ENCODE results near the gene PTPN11.

DNA sequence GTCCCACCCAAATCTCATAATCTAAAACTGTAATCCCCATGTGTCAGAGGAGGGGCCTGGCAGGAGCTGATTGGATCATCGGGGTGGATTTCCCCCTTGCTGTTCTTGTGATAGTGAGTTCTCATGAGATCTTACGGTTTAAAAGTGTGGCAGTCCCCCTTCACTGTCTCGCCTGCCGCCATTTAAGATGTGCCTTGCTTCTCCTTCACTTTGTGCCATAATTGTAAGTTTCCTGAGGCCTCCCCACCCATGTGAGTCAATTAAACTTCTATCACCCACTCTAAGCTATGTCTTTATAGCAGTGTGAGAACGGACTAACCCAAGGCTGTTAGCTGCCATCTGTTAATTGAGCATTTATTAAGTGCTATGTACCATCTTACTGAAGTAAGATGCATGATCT is 105.1 kb downstream of the PTPN11 start:
- TF ChIP-seq, protein P1, sequence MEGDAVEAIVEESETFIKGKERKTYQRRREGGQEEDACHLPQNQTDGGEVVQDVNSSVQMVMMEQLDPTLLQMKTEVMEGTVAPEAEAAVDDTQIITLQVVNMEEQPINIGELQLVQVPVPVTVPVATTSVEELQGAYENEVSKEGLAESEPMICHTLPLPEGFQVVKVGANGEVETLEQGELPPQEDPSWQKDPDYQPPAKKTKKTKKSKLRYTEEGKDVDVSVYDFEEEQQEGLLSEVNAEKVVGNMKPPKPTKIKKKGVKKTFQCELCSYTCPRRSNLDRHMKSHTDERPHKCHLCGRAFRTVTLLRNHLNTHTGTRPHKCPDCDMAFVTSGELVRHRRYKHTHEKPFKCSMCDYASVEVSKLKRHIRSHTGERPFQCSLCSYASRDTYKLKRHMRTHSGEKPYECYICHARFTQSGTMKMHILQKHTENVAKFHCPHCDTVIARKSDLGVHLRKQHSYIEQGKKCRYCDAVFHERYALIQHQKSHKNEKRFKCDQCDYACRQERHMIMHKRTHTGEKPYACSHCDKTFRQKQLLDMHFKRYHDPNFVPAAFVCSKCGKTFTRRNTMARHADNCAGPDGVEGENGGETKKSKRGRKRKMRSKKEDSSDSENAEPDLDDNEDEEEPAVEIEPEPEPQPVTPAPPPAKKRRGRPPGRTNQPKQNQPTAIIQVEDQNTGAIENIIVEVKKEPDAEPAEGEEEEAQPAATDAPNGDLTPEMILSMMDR (IDR thresholded peaks at IDR 0.05) = no peak
- TF ChIP-seq POLR2A (IDR thresholded peaks at IDR 0.05) = no peak

All from esophagus squamous epithelium (tissue), 4 donors.